NK-92 (cell line): ENCODE measurements around the gene IQCM.

ENCODE experiments used
- DNase-seq: peaks from one replicate; lab custom pipeline; 2025; ENCODE audit not compliant: unreplicated experiment; lab: John Stamatoyannopoulos, UW

Gene IQCM, protein sequence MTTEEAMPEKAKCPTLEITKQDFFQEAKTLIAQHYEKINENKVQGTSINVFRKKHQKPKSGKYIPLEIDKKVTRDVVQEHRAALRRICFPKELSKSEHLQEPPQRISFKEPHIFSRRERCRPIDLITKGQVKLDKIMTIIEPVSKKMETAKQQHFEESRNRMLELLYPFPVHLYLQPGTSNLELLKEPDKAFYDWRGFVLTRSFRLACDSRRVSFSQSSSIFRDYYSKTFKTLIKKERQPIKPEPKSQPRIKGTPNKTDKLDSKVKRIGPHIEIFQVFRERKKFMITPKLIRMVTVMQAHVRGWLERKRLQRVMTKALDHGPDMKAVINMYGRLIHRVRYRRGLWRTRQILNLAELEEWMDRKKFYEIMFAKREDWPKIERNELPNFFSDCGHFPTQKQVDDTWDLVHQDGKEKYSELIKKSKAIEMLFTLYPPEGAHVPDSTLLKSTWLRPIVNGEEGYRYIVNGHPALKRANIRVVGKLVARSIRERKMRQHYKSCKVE

DNA sequence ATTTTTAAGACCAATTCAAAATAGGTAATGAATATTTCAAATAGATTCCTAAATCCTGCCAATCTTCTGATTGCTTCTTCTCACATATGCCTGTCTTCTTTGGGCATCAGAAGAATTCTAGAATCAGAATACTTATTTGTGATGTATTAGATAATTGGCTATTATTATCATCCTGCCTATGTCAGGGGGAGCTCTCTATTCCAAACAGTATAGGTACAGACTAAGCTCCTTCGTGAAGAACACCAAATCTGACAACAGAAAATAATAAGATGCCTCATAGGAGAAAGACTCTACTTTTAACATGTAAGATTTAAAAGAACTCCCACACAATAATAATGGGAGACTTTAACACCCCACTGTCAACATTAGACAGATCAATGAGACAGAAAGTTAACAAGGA, at the start of gene IQCM:
Gene IQCM (minus strand): TSS at position 101 of the 400 bp plus-strand sequence. CDS start 73,152 bp downstream, outside the sequence.
- DNase-seq: no peak

DNA sequence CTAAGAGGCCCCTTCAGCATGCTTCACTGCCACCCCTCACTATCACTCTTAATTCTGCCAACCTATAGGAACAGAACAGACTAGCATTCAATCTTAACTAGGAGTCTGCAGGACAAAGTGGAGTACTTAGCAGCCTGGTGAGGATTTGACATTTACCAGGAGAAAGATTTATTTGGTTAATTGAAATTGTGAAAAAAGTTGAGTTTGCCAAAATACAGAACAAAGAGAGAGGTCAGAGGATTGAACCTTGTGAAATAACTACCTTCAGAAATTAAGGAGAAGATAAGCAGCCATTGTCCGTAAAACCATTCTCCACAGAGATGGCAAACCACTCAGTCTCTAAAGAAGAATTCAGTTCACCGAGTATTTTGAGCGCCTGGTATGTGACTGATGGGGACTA, 41.8 kb upstream of the IQCM start:
- DNase-seq: no peak

DNA sequence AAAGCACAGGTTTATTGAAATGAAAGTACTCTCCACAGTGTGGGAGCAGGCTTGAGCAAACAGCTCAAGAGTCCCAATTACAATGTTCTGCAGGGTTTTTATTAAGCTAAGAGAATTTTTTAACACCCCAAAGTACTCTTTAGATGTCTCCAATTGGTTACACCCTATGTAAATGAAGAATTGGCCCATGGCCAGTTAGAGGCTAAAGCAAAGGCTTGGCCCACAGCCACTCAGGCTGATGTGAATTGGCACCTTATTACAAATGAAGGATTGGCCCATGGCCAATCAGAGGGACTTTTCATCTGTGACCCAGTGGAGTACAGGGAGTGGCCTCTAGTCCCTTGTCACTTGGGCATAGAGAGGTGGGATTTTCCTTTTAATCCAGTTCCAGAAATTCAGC, 30.1 kb upstream of the IQCM start:
- DNase-seq: no peak

DNA sequence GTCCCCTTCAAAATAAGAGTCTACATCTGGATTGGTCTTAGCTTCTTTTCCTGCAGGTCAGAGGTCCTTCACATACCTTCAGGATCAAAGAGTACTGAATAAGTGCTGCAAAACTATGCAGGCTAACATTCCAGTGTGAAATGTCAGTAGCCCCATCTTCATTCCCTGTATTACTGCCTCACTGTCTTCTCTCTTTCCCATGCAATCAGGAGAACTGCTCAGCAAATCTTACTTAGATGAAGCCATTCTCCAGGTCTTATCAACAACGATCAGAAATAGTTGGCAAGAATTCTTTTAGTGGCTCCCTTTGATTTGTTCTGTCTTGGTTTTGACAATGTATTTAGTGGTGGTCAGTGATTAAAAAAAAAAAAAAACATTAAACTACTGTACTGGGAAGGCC, 26.0 kb upstream of the IQCM start:
- DNase-seq: no peak

DNA sequence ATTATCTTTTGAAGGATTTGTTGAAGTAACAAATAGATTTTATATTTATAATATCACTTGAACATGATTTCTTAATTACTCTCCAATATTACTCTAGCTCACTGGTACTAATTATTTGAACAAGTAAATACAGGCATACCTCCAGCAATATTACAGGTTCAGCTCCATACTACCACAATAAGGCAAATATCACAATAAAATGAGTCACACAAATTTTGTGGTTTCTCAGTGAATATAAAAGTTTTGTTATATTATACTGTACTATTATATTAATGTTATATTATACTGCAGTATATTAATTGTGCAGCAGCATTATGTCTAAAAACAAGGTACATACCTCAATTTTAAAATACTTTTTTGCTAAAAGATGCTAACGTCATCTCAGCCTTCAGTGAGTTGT, 22.4 kb upstream of the IQCM start:
- no peak for DNase-seq

DNA sequence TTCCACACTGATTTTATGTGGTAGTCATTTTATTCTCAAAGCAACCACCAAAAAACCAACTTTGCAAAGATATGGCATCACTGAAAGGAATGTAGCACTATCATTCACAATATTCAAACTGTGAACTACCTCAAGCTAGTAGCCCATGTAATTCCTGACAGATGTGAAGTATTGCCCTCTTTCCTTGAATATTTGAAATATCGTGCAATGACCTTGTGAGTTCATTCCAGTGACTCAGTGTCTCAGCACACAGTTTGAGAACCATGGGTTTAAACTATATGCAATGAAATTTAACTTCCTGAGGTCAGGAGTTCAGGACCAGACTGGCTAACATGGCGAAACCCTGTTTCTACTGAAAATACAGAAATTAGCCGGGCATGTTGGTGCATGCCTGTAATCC, 20.9 kb upstream of the IQCM start:
- DNase-seq: no peak

DNA sequence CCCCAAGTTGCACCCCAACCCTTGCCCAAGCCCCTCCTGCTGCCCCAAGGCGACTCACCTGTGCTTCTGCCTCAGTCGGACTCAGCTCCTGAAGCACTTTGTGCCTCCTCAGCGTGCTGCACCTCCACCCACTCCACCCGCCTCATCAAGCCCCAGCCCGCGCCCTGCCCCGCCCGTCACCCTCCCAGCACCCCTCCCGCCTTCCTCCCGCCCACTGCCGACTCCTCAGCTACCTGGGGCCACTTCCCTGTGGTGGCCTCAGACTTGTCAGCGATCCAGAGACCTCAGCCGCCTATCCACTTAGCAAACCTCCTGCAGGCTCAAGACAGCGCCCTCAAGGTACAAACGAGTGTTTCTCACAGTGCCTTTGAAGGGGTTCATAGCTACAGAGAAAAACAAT, 19.6 kb upstream of the IQCM start:
- no peak for DNase-seq

DNA sequence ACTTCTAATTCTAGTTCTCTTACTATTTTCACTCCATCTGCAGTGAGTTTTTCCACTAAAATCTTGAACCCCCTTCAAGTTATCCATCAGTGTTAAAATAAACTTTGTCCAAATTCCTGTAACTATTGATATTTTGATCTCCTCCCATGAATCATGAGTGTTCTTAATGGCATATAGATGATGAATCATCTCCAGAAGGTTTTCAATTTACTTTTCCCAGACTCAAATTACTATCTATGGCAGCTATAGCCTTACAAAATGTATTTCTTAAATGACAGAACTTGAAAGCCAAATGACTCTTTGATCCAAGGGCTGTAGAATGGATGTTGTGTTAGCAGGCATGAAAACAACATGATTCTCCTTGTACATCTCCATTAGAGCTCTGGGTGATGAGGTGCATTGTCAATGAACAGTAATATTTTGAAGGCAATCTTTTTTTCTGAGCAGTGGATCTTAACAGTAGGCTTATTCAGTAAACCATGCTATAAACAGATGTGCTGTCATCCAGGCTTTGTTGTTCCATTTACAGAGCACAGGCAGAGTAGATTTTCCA, 16.1 kb upstream of the IQCM start:
- no peak for DNase-seq

DNA sequence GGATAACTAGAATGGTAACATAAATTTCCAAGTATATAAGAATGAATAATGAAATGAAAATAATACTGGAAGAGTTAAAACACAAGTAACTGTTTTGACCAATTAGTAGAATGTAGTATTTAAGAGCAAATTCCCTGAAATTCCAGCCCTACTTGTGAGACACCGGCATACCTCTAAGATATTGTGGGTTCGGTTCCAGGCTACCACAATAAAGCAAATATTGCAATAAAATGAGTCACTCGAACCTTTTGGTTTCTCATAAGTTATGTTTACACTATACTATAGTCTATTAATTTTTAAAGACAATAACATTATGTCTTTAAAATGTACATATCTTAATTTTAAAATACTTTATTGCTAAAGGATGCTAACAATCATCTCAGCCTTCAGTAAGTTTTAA, 15.2 kb upstream of the IQCM start:
- DNase-seq: no peak

DNA sequence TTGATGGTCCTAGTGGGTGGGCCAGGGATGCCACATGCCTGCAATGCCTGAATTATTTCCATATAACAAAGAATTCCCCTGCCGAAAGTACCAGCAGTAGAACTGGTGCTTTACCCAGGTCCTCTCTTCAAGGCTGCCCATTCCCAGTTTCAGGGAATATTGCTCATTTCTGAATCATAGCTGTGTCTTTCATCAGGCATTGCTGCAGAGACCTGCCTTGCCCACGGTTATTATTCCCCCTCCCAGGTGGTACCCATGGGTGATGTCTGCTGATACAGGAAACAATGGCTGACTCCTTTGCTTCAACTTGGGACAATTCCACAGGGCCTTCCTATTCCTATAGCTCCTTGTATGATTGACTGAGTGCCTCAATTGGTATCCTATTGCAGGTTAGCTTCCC, 9.7 kb upstream of the IQCM start:
- no peak for DNase-seq

DNA sequence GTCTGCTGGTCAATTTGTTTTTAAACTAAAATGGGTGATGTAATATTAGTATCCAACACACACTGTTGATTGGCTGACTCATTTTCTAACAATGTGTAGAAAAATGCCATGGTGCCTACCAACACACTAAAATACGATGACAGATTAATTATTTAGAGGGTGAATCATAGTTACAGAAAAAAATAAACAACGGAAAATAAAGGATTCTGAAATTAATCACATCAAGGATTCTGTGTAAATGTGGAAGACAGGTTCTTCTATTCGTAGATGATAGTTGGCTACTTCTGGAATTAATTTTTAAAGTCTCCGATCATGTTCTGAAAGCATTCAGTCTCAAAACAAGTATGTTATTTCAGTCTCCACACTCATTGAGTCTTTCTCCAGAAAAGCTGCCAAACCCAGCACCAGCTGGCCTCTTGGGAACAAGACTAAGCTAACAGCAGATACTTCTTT, 8.2 kb upstream of the IQCM start:
- DNase-seq: no peak

DNA sequence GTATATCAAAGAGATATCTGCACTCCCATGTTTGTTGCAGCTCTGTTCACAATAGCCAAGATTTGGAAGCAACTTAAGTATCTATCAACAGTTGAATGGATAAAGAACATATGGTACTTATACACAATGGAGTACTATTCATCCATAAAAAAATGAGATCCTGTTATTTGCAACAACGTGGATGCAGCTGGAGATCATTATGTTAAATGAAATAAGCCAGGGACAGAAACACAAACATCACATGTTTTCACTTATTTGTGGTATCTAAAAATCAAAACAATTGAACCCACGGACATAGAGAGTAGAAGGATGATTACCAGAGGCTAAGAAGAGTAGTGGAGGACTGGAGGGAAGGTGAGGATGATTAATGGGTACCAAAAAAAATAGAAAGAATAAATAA, 14.2 kb downstream of the IQCM start:
- no peak for DNase-seq

DNA sequence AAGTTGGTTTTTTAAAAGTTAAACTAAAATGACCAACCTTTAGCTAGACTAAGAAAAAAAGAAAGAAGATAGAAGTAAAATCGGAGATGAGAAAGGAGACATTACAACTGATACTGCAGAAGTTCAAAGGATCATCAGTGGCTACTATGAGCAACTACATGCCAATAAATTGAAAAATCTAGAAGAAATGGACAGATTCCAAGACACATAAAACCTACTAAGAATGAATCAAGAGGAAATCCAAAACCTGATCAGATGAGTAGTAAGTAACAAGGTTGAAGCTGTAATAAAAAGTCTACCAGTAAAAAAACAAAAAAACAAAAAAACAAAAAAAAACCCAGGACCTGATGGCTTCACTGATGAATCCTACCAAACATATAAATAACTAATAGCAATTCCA, 16.1 kb downstream of the IQCM start:
- no peak for DNase-seq

DNA sequence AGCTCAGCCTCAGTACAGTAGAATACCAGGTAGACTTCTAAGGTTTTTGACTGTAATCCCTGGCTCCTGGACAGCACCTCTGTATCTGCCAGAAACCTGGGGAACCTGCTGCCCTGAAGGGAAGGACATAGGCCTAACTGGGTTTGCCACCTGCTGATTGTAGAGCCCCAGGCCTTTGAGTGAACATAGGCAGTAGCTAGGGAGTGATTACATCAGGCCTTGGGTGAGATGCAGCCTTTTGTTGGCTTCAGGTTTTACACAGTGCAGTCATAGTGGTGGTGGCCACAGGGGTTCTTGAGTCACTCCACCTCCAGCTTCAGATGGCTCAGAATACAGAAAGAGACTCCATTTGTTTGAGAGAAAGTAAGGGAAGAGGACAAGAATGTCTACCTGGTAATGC, 19.3 kb downstream of the IQCM start:
- DNase-seq: no peak

DNA sequence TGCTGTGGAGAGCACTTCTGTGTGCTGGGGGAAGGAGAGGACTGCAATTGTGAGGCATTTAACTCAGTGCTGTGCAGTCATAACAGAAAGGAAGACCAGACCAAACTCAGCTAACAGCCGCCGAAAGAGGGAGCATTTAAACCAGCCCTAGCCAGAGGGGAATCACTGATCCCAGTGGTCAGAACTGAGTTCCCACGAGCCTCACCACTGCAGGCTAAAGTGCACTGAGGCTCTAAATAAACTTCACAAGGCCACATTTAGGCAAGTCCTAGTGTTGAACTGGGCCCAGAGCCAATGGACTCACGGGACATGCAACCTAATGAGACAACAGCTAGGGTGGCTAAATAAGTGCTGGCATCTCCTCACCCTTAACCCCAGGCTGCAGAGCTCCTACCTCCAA, 20.4 kb downstream of the IQCM start:
- no peak for DNase-seq

DNA sequence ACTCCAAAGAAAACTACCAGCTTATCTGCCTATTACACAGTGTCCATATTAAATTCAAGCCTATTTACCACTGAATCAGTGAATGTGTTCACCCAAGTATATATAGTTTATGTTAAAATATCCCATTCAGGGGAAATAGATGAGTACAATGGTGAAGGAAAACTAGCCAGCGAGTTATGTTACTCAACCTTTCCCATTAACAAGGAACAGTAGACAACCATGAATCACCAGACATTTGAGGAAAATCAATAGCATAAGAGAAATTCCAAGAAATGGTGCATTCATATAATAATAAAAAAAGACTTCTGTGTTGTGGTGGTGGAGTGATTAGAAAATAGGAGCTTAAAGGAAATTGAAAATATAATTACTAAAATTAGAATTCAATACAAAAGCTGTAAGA, 21.3 kb downstream of the IQCM start:
- DNase-seq: no peak

DNA sequence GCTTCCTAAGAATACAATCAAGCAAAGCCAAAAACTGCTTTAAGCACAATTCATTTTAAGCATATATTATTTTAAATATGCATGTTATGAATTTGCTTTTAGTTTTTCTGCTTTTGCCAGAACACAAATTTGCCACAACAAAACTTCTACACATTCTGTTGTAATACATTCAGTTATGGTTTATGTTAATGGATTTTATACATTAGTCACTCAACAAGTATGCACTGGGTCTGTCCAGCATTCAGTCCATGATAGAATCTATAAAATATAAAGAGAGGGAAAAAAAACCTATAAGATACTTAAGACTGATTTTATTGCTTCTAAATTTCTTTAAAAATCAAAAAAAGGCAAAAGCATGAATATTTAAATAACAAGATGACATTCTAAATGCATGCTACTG, 22.2 kb downstream of the IQCM start:
- DNase-seq: no peak

DNA sequence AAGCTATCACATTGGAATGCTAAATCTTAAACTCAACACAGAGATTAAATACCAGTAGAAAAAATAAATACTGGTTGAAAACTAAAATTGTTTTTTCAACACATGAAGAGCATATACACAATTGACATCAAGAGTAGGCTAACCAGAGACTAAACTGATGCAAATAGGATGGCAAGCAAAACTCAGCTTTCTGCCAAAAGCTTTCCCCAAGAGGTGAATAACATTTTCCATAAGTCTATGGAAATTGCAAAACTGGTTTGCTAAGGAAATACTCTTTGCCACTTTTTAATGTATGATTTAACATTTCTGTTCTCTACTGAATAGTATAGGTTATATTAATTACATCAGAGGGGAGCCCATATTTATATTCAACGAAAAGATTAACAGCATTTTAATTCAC, 23.8 kb downstream of the IQCM start:
- no peak for DNase-seq

DNA sequence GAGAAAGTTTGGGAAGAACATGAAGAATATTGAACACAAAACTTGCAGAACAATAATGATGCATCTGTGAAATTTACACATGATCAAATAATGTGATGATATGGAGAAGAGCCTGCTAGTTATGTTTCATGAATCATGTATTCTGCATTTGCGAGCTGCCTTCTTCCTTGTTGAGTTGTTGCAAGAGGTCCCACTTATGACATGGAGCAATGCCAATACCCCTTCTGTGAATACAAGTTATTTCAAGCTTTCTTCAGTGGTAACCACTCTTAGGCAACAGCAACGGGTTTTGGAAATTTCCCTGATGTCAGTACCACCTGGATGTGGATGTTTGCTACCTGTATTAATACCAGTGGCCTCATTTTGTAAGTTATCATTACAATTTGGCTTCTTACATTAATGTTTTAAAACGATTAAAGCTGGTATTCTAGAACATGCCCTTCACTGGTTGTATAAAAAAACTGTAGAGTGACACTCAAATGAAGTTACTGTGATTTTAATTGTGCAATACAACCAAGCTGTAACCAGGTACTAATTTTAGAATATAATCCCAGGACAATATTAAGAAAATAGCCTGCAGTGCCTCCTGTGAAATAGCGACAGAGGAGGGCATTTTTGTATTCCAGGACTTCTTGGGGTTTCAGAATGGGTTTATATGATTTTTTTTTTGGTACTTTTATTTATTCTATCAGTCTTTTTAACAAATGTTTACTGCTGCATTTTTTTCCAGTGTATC, 25.3 kb downstream of the IQCM start:
- no peak for DNase-seq

DNA sequence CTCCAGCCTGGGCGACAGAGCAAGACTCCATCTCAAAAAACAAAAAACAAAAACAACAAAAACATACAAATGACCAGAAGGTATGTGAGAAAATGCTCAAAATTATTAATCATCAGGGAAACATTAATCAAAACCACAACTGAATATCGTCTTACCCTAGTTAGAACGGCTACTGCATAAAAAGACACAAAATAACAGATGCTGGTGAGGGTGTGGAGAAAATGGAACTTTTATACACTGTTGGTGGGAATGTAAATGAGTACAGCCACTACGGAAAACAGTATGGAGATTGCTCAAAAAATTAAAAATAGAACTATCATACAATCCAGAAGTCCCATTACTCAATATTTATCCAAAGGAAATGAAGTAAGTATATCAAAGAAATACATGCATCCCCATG, 27.3 kb downstream of the IQCM start:
- no peak for DNase-seq

DNA sequence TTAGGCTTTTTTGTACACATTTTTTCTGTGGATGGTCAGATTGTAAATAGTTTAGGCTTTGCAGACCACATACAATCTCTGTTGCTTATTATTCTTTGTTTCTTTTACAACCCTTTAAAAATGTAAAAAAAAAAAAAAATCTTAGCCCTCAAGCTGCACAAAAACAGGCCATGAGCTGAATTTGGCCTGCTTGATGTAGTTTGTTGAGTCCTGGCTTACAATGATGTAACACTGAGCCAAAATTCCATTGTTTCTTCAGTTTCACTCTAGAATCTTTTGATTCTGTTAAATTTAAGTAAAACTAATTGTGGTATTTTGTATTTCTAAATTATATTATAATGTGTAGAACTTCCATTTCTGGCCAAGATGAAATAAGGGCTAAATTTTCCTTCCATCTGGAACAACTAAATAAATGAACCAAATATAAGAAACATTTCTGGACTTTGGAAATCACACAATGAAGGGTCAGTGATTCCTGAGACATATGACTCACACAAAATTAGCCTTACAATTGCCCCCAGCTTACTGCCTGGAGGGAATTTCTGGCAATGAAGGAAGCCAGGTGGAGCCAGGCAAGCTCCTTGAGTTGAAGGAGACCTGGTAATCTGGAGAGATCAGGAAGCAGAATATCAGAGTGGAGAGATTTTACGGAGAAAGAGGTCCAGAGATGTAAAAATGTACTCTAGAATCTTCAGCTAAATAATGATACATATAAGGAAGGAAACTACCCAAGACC, 29.8 kb downstream of the IQCM start:
- DNase-seq: no peak
